AG09309 (cell line): ENCODE results near the gene PRM3.

Experiments
- DNase-seq: peaks from one replicate; pipeline ENCODE4 v3.0.0-alpha.2; 2010; ENCODE audit warnings: low read depth
- H3K4me3 ChIP-seq: 2 replicates; pipeline ENCODE4 v1.5.1; 2011; ENCODE audit warnings: mild to moderate bottlenecking, low read depth, low read length, moderate library complexity; ENCODE audit not compliant: control insufficient read depth
- CTCF ChIP-seq: IDR thresholded peaks from 2 replicates; pipeline ENCODE4 v1.5.1; 2011; ENCODE audit warnings: mild to moderate bottlenecking, low read depth, low read length, inconsistent platforms; ENCODE audit not compliant: insufficient read depth, control insufficient read depth; ENCODE audit errors: missing control alignments

Gene PRM3

GRCh38 chr16:11253995-11254912 is 19.2 kb downstream of the PRM3 start:
- TF ChIP-seq CTCF: no peak

GRCh38 chr16:11253009-11253994 is 20.1 kb downstream of the PRM3 start:
- H3K4me3 ChIP-seq: no peak overlapping the region
- TF ChIP-seq CTCF: no peak
- DNase-seq: no peak

More at GRCh38 chr16:11253995-11254912, 19.2 kb downstream of the PRM3 start:
- no peak for DNase-seq
- H3K4me3 ChIP-seq: peak overlapping the region; percentile 63

GRCh38 chr16:11252482-11252931 is 20.9 kb downstream of the PRM3 start:
- no peak for TF ChIP-seq CTCF
- no peak overlapping the region for H3K4me3 ChIP-seq
- no peak for DNase-seq

GRCh38 chr16:11251525-11252481 is 21.6 kb downstream of the PRM3 start:
- TF ChIP-seq CTCF: no peak
- DNase-seq: peak; percentile 56
- H3K4me3 ChIP-seq: no peak overlapping the region

- no peak for TF ChIP-seq CTCF
- H3K4me3 ChIP-seq: no peak overlapping the region
- no peak for DNase-seq
Measured at GRCh38 chr16:11250786-11251524, 22.5 kb downstream of the PRM3 start.
